GM12801 (cell line): Measurements from ENCODE around the gene A2M.

Experiments used
- TF ChIP-seq, protein P1 (sequence below): IDR thresholded peaks from one replicate; pipeline ENCODE4 v1.5.1; 2011; ENCODE audit warnings: control low read depth; ENCODE audit not compliant: insufficient read length; ENCODE audit errors: extremely low read depth

The A2M gene

GRCh38 chr12:9074484-9075137 lies 41.1 kb downstream of the A2M start:
- TF ChIP-seq, protein P1, sequence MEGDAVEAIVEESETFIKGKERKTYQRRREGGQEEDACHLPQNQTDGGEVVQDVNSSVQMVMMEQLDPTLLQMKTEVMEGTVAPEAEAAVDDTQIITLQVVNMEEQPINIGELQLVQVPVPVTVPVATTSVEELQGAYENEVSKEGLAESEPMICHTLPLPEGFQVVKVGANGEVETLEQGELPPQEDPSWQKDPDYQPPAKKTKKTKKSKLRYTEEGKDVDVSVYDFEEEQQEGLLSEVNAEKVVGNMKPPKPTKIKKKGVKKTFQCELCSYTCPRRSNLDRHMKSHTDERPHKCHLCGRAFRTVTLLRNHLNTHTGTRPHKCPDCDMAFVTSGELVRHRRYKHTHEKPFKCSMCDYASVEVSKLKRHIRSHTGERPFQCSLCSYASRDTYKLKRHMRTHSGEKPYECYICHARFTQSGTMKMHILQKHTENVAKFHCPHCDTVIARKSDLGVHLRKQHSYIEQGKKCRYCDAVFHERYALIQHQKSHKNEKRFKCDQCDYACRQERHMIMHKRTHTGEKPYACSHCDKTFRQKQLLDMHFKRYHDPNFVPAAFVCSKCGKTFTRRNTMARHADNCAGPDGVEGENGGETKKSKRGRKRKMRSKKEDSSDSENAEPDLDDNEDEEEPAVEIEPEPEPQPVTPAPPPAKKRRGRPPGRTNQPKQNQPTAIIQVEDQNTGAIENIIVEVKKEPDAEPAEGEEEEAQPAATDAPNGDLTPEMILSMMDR = no peak

DNA sequence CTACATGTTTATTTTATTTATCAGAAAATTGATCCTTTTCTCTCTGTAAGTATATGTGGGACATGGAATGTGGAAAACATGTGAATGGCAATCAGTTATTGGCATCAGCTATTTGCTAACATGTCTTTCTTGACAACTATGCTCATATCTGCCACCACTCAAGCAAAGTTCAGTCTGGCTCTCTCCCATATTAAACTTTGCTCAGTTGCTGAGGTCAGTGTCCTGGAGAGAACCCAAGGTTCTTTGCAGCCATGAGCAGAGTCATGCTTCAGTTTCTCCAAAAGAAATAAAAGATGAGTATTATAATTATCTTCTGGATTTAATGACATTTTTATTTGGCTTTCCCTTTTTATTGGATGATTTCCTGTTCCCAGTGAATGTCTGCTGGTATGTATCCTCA lies 42.6 kb downstream of the A2M start:
- TF ChIP-seq, protein P1 = no peak

GRCh38 chr12:9072481-9073038 lies 43.2 kb downstream of the A2M start:
- TF ChIP-seq, protein P1 = no peak

- TF ChIP-seq, protein P1 = no peak
Measured at GRCh38 chr12:9071969-9072368, 43.8 kb downstream of the A2M start.

GRCh38 chr12:9071518-9071917 lies 44.2 kb downstream of the A2M start:
- TF ChIP-seq, protein P1 = no peak

- TF ChIP-seq, protein P1 = no peak
Measured at GRCh38 chr12:9070351-9070750, 45.4 kb downstream of the A2M start.

DNA sequence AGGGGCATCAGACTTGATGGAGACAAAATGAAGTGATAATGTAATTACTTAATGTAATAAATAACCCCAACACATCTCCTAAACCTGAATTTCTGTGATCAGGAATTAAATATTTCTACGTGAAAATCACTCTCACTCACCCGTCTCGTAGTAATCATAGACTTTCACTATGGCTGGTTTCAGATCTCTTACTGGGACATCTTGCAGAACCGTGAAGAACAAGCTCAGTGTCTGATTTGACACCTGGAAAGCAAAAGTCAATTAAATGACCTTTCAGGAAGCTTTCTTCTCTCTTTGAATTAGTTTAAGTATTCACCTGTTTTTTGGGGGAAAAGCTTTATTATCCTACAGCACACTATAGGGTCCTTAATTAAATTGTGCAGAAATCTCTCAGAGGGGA lies 47.1 kb downstream of the A2M start:
- TF ChIP-seq, protein P1 = no peak

DNA sequence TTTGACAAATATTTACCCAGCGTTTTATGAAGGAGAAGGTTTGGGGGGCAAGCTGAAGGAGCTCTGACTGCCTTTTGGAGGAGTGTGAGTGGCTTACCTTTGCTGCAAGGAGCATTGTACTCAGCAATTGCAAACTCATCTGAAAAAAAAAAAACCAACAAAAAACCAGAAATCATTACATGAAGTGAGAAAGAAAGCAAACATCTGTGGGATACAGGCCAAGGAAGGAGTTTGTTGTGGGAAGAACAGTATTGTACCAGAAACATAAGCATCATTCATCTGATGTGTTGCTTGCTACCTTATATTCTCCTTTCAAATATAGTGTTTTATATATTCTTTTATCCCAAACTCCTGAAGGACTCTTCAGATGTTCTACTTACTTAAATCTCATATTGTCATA lies 47.6 kb downstream of the A2M start:
- TF ChIP-seq, protein P1 = no peak
